Liver (tissue), 9 donors: Measurements from ENCODE around the gene RIC1. TPM values are rescaled to one million over a fixed set of nuclear protein-coding genes. Genes with fewer than 3 reads are reported as not detected.

Source experiments
- DNase-seq: peaks from one replicate; pipeline ENCODE4 v3.0.0-alpha.2; 2017; ENCODE audit warnings: low spot score
- H3K27ac ChIP-seq, 2 donors: one replicate each; pipeline ENCODE4 v1.7.0; 2013; ENCODE audit warnings: inconsistent platforms in 2 of 2, low read length in 2 of 2, control low read depth in 1 of 2, low read depth in 1 of 2, mild to moderate bottlenecking in 1 of 2
- H3K27me3 ChIP-seq, 4 donors: one replicate each; pipeline versions ENCODE4 v1.6.1 to v1.7.0; 2013; ENCODE audit warnings: low read length in 3 of 4, inconsistent platforms in 1 of 4, mild to moderate bottlenecking in 1 of 4, moderate library complexity in 1 of 4; ENCODE audit not compliant: control insufficient read depth in 4 of 4, insufficient read depth in 4 of 4
- H3K36me3 ChIP-seq, 4 donors: one replicate each; pipeline versions ENCODE4 v1.6.1 to v1.7.0; 2013; ENCODE audit warnings: low read length in 3 of 4, mild to moderate bottlenecking in 3 of 4, low read depth in 1 of 4, moderate library complexity in 1 of 4; ENCODE audit not compliant: control insufficient read depth in 4 of 4, insufficient read depth in 3 of 4
- H3K4me1 ChIP-seq, 4 donors: one replicate each; pipeline versions ENCODE4 v1.6.1 to v1.7.0; 2013; ENCODE audit warnings: low read length in 3 of 4, mild to moderate bottlenecking in 3 of 4, moderate library complexity in 1 of 4; ENCODE audit not compliant: control insufficient read depth in 4 of 4, insufficient read depth in 4 of 4
- H3K4me3 ChIP-seq, 3 donors: one replicate each; pipeline versions ENCODE4 v1.6.1 to v1.7.0; 2013; ENCODE audit warnings: low read length in 3 of 3, control low read depth in 1 of 3, low read depth in 1 of 3, mild to moderate bottlenecking in 1 of 3
- H3K9ac ChIP-seq, 2 donors: one replicate each; pipeline ENCODE4 v1.7.0; 2013; ENCODE audit warnings: low read length in 2 of 2, mild to moderate bottlenecking in 2 of 2, moderate library complexity in 2 of 2, control low read depth in 1 of 2, low read depth in 1 of 2
- H3K9me3 ChIP-seq, 4 donors: one replicate each; pipeline versions ENCODE4 v1.6.1 to v1.7.0; 2013; ENCODE audit warnings: low read length in 3 of 4; ENCODE audit not compliant: control insufficient read depth in 4 of 4
- ATF3 ChIP-seq: IDR thresholded peaks from 2 replicates; pipeline ENCODE4 v1.6.1; 2016; ENCODE audit warnings: antibody characterized with exemption
- CTCF ChIP-seq: fragments of 150-350 bp; IDR thresholded peaks from 2 replicates; pipeline ENCODE4 v1.5.1; 2017; ENCODE audit warnings: improper control_type of control experiment, low read depth, low read length; ENCODE audit not compliant: missing input control
- FOXA1 ChIP-seq: IDR thresholded peaks from 2 replicates; pipeline ENCODE4 v1.6.1; 2016; ENCODE audit warnings: antibody characterized with exemption
- FOXA2 ChIP-seq: IDR thresholded peaks from 2 replicates; pipeline ENCODE4 v1.6.1; 2016; ENCODE audit warnings: antibody characterized with exemption
- GABPA ChIP-seq, 2 donors: IDR thresholded peaks in 1 of 2; conservative IDR thresholded peaks in 1 of 2; 2 replicates each; pipeline ENCODE4 v1.6.1; 2016; ENCODE audit warnings: antibody characterized with exemption in 2 of 2, mild to moderate bottlenecking in 1 of 2, moderate library complexity in 1 of 2
- HNF4A ChIP-seq, 2 donors: conservative IDR thresholded peaks; 2 replicates each; pipeline ENCODE4 v1.6.1; 2016; ENCODE audit warnings: antibody characterized with exemption in 2 of 2, mild to moderate bottlenecking in 2 of 2
- JUND ChIP-seq, 2 donors: IDR thresholded peaks; 2 replicates each; pipeline ENCODE4 v1.6.1; 2016; ENCODE audit warnings: antibody characterized with exemption in 2 of 2
- MAX ChIP-seq: IDR thresholded peaks from 2 replicates; pipeline ENCODE4 v1.6.1; 2016; ENCODE audit warnings: antibody characterized with exemption
- NR2F2 ChIP-seq: IDR thresholded peaks from 2 replicates; pipeline ENCODE4 v1.6.1; 2016; ENCODE audit warnings: antibody characterized with exemption
- REST ChIP-seq: IDR thresholded peaks from 2 replicates; pipeline ENCODE4 v1.6.1; 2016; ENCODE audit warnings: antibody characterized with exemption, mild to moderate bottlenecking
- RXRA ChIP-seq, 2 donors: IDR thresholded peaks; 2 replicates each; pipeline ENCODE4 v1.6.1; 2017 to 2018; ENCODE audit warnings: antibody characterized with exemption in 2 of 2, mild to moderate bottlenecking in 1 of 2
- SP1 ChIP-seq: IDR thresholded peaks from 2 replicates; pipeline ENCODE4 v1.6.1; 2018; ENCODE audit warnings: antibody characterized with exemption, mild to moderate bottlenecking
- TAF1 ChIP-seq: conservative IDR thresholded peaks from 2 replicates; pipeline ENCODE4 v1.6.1; 2016; ENCODE audit warnings: antibody characterized with exemption, mild to moderate bottlenecking
- YY1 ChIP-seq: IDR thresholded peaks from 2 replicates; pipeline ENCODE4 v1.6.1; 2016; ENCODE audit warnings: antibody characterized with exemption, mild to moderate bottlenecking
- ZBTB33 ChIP-seq: IDR thresholded peaks from 2 replicates; pipeline ENCODE4 v1.6.1; 2016; ENCODE audit warnings: antibody characterized with exemption
- WGBS: extraction: QIAGEN DNeasy Blood & Tissue Kit; methylation state at CpG from one replicate; pipeline ENCODE4 v1.1.7; 2013; 5-methylcytosine and 5-hydroxymethylcytosine counted together
- polyA plus RNA-seq, 2 donors: library from polyadenylated mRNA; stranded (reverse) in 1 of 2; unstranded in 1 of 2; fragments of 200-250 nt in 1 of 2; fragments of >200 nt in 1 of 2; fragmentation: Nextera tagmentation in 1 of 2; extraction: Ambion mirVana in 1 of 2; gene quantifications; one replicate each; pipeline versions ENCODE4 v1.2.1 to v1.2.3, GENCODE V29; 2013 to 2015
- total RNA-seq, 2 donors: library from RNA; depleted of rRNA; stranded (reverse); fragments of >200 nt; gene quantifications; one replicate each; pipeline ENCODE4 v1.2.3, GENCODE V29; 2014
- donor health status: healthy.
- donor health status: healthy.
- donor health status: healthy.
- donor health status: healthy.
- donor health status: healthy.

The RIC1 gene
- total and polyA plus RNA-seq, 4 donors = 4.1 to 25.8 (median 9.8) TPM

- H3K27ac ChIP-seq = no peak overlapping the region
- H3K4me3 ChIP-seq = no peak overlapping the region
- H3K36me3 ChIP-seq = peaks cover 0 to 6% (median 2%) of the 10 kb centered on the region in 4 donors
- no peaks in the 10 kb centered on the region for H3K27me3 ChIP-seq
- WGBS = 60% methylated on average over 4 of the region's 4 CpGs
- H3K9ac ChIP-seq = no peak overlapping the region
- TF ChIP-seq REST (no peak), TAF1 (no peak), GABPA (IDR thresholded peaks at IDR 0.05 in 1 of 2, conservative IDR thresholded peaks at IDR 0.05 in 1 of 2) (no peak), FOXA1 (no peak), HNF4A (conservative IDR thresholded peaks at IDR 0.05) (no peak), NR2F2 (no peak), CTCF (no peak), MAX (no peak), FOXA2 (no peak), ZBTB33 (no peak), YY1 (no peak), JUND (IDR thresholded peaks at IDR 0.05) (no peak), SP1 (no peak), RXRA (IDR thresholded peaks at IDR 0.05) (no peak), ATF3 (no peak)
- H3K4me1 ChIP-seq = no peaks in the 10 kb centered on the region
- H3K9me3 ChIP-seq = peaks cover 0 to 13% (median 2%) of the 10 kb centered on the region in 4 donors
- no peak for DNase-seq
These were observed 83.9 kb downstream of the RIC1 start for GRCh38 chr9:5712651-5713390.
